Astrocyte of the cerebellum (primary cell): ENCODE results near the gene ZNF652.

Experiments
- DNase-seq: peaks from one replicate; pipeline ENCODE4 v3.0.0-alpha.2; 2011; ENCODE audit warnings: low read depth
- H3K4me3 ChIP-seq: 2 replicates; pipeline ENCODE4 v1.5.1; 2011; ENCODE audit warnings: mild to moderate bottlenecking, low read depth, low read length, moderate library complexity
- CTCF ChIP-seq: IDR thresholded peaks from 2 replicates; pipeline ENCODE4 v1.5.1; 2012; ENCODE audit warnings: low read length, low read depth, moderate library complexity, mild to moderate bottlenecking; ENCODE audit errors: missing control alignments
- in situ Hi-C: cut with HindIII; loops from 2 replicates; pipeline ENCODE4 v1.10.0; 2017; ENCODE audit warnings: low sequenced_read_pairs

The ZNF652 gene

GRCh38 chr17:49359990-49360795 lies 1.9 kb downstream of the ZNF652 start:
- no peak for DNase-seq
- in situ Hi-C loops = no loop called here
- no peak for TF ChIP-seq CTCF
- H3K4me3 ChIP-seq = peak overlapping the region; percentile 88

- no peak for TF ChIP-seq CTCF
- no peak overlapping the region for H3K4me3 ChIP-seq
- no peak for DNase-seq
- in situ Hi-C loops = no loop called here
Observed at GRCh38 chr17:49358641-49359247, 3.3 kb downstream of the ZNF652 start.

- in situ Hi-C loops = no loop called here
- no peak for DNase-seq
- H3K4me3 ChIP-seq = no peak overlapping the region
- no peak for TF ChIP-seq CTCF
Observed at GRCh38 chr17:49357516-49357915, 4.5 kb downstream of the ZNF652 start.

DNA sequence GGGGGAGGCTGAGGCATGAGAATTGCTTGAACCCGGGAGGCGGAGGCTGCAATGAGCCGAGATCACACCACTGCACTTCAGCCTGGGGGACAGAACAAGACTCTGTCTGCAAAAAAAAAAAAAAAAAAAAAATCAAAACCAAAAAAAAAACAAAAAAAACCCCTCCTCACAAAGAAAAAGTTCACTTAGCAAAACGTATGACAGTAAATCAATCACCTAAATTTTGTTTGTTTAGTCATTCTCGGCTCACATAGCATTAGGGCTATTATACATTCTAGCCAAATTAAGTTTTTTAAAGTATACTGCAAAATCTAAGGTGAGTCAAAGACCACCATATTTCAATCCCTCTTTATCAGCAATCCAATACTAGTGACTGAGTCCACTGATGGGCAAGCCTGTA lies 5.7 kb downstream of the ZNF652 start:
- no peak for TF ChIP-seq CTCF
- in situ Hi-C loops = no loop called here
- H3K4me3 ChIP-seq = no peak overlapping the region
- no peak for DNase-seq

- H3K4me3 ChIP-seq = no peak overlapping the region
- no peak for DNase-seq
- in situ Hi-C loops = no loop called here
- TF ChIP-seq CTCF = no peak
Observed at GRCh38 chr17:49353607-49354006, 8.4 kb downstream of the ZNF652 start.

DNA sequence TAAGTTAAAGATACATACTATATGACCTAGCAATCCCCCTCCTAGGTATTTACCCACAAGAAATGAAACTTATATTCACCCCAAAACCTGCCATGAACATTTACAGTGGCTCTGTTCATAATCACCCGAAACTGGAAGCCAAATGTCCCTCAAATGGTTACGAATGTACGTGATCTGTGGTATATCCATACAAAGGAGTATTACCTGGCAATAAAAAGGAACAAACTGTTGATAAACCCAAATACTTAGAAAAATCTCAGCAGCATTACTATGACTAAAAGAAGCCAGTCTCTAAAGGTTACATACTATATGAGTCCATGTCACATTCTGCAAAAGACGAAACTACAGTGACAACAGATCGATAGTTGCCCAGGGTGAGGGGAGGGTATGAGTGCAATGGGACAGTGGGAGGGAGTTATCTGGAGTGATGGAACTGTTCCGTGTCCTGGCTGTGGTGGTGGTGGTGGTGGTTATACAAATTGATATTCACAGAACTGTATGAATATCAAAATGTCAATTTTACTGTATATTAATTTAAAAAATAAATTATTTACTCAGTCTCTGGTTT lies 9.4 kb downstream of the ZNF652 start:
- in situ Hi-C loops = no loop called here
- no peak for DNase-seq
- no peak for TF ChIP-seq CTCF
- no peak overlapping the region for H3K4me3 ChIP-seq
